Measurements from ENCODE around the gene SULF2. TPM values are rescaled to one million over a fixed set of nuclear protein-coding genes. Genes with fewer than 3 reads are reported as not detected.

Gene SULF2
- total RNA-seq, 2 experiments from 2014 or later = 0.47 to 0.50 TPM

GRCh38 chr20:47678536-47678935, 106.7 kb downstream of the SULF2 start:
- no peak overlapping the region for H3K4me3 Mint-ChIP-seq
- H3K36me3 Mint-ChIP-seq (ENCODE audit: low read depth) = no peaks in the 10 kb centered on the region
- ATAC-seq = no peak
- no peak overlapping the region for H3K27ac Mint-ChIP-seq
- H3K9me3 Mint-ChIP-seq = no peaks in the 10 kb centered on the region
- POLR2A ChIA-PET = interaction anchor here (1.8 kb wide), 1 partner anchor 943 kb away, joined by 4 read pairs; no protein-coding TSS in a partner anchor
- intact Hi-C loops (cut with micrococcal nuclease) = loop anchor here (5.0 kb wide), 1 partner anchor 944 kb away; no protein-coding TSS in a partner anchor
- no peaks in the 10 kb centered on the region for H3K4me1 Mint-ChIP-seq (ENCODE audit: low read depth)
- CTCF ChIA-PET = interaction anchor here (0.6 to 3.7 kb wide), 15 partner anchors 12 to 1222 kb away, joined by 3 to 31 read pairs (median 4); no protein-coding TSS in a partner anchor
- no peaks in the 10 kb centered on the region for H3K27me3 Mint-ChIP-seq
- DNase-seq = no peak
- no peak for TF ChIP-seq CTCF (IDR thresholded peaks at IDR 0.05)

DNA sequence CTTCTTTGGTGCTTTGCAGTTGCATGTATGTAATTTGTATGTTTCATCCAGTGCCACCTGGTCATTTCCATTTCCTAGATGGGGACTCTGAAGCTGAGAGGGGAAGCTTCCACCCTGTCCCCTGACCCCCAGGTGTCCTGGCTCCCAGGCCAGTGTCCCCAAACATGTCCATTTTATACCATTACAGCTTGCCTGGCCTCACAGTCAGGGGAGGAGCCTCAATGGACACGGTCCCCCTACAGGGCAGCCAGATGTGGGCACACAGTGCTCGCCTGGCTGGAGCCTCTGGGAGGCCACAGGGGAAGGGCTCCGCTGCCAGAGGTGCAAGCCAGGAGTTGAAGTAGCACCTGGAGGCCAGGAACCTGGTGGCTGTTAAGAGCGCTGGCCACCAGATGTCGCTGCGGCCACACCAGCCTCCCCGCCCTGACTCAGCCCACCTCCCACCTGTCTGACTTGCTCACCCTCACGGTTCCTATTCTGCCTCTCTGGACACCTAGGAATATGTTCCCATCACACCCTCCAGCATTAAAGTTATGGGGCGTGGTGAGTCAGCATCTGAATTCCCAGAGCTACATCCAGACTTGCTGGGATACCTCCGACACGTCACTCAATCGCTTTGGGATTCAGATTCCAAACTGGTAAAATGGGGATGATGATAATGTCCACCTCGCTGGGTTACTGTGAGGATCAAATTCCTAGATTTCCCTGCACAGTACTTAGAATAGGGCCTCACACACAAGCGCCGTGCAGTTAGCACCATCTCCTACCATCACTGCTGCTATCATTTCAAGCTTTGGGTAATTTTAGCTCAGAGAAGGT, 107.4 kb downstream of the SULF2 start:
- Mint-ChIP-seq H3K4me3 (no peak overlapping the region), H3K36me3 (ENCODE audit: low read depth) (no peaks in the 10 kb centered on the region), H3K9me3 (no peaks in the 10 kb centered on the region), H3K4me1 (ENCODE audit: low read depth) (no peaks in the 10 kb centered on the region), H3K27me3 (no peaks in the 10 kb centered on the region), H3K27ac (no peak overlapping the region)
- ATAC-seq (peak; percentile 86), DNase-seq (peak; percentile 79)
- intact Hi-C loops (cut with micrococcal nuclease) = loop anchor here (5.0 kb wide), 1 partner anchor 944 kb away; no protein-coding TSS in a partner anchor
- POLR2A ChIA-PET = interaction anchor here (0.6 to 1.8 kb wide), 2 partner anchors 894 to 944 kb away, joined by 3 to 4 read pairs; no protein-coding TSS in a partner anchor
- CTCF ChIA-PET = interaction anchor here (0.6 to 3.7 kb wide), 23 partner anchors 10 to 1222 kb away, joined by 3 to 31 read pairs (median 4); no protein-coding TSS in a partner anchor
- TF ChIP-seq CTCF (IDR thresholded peaks at IDR 0.05) = peak; percentile 88

DNA sequence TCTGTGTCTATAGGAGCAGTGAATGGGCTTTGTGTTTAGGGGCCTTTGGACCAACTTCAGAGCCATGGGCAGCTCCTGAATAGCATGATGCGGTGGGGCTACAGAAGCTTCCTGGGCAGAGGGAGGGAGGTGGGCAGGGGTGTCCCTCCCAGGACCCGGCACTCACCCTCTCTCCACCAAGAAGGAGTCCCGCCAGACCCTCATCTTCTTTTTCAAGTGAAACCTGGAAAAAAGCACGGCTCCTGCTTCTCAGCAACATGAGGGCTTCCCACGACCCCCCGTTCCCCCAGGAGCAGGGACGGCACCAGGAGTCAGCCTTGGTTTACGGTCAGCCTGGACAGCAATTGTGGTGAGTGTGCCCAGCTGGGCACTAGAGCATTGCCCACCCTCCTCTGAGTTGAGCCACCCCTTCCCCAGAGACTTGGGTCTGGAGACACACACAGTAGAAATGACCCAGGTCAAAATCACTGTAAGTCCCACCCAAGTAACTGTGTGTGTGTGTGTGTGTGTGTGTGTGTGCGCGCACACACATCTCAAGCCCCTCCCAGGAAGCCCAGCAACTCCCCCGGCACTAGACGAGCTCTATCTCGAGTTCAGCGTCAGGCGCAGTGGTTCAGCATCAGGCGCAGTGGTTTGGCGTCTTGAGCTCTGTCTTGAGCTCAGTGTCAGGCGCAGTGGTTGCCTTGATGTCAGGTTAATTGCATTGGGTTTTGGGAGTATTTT, 108.2 kb downstream of the SULF2 start:
- H3K4me1 Mint-ChIP-seq (ENCODE audit: low read depth) = no peaks in the 10 kb centered on the region
- ChIA-PET POLR2A (interaction anchor here (0.6 to 1.8 kb wide), 2 partner anchors 895 to 944 kb away, joined by 3 to 4 read pairs; no protein-coding TSS in a partner anchor), CTCF (interaction anchor here (0.7 to 3.7 kb wide), 14 partner anchors 9 to 944 kb away, joined by 3 to 31 read pairs (median 4); no protein-coding TSS in a partner anchor)
- no peak for TF ChIP-seq CTCF (IDR thresholded peaks at IDR 0.05)
- intact Hi-C loops (cut with micrococcal nuclease) = loop anchor here (5.0 kb wide), 1 partner anchor 945 kb away; no protein-coding TSS in a partner anchor
- no peaks in the 10 kb centered on the region for H3K9me3 Mint-ChIP-seq
- DNase-seq (peak; percentile 11), ATAC-seq (peak; percentile 25)
- H3K36me3 Mint-ChIP-seq (ENCODE audit: low read depth) = no peaks in the 10 kb centered on the region
- H3K4me3 Mint-ChIP-seq = no peak overlapping the region
- no peak overlapping the region for H3K27ac Mint-ChIP-seq
- no peaks in the 10 kb centered on the region for H3K27me3 Mint-ChIP-seq

- intact Hi-C loops (cut with micrococcal nuclease) = loop anchor here (5.0 kb wide), 1 partner anchor 946 kb away; no protein-coding TSS in a partner anchor
- ChIA-PET POLR2A (no interaction called here), CTCF (interaction anchor here (1.6 to 3.7 kb wide), 2 partner anchors 12 to 945 kb away, joined by 8 to 31 read pairs; no protein-coding TSS in a partner anchor)
- no peak for ATAC-seq
- Mint-ChIP-seq H3K27me3 (no peaks in the 10 kb centered on the region), H3K9me3 (no peaks in the 10 kb centered on the region), H3K27ac (no peak overlapping the region), H3K4me3 (no peak overlapping the region), H3K4me1 (ENCODE audit: low read depth) (no peaks in the 10 kb centered on the region), H3K36me3 (ENCODE audit: low read depth) (no peaks in the 10 kb centered on the region)
- no peak for DNase-seq
- no peak for TF ChIP-seq CTCF (IDR thresholded peaks at IDR 0.05)
Observed at GRCh38 chr20:47676219-47676721, 109.0 kb downstream of the SULF2 start.
